GM21390 (cell line): ENCODE data around the gene NFATC2.

Source experiments
- ATAC-seq: cut with Tn5 transposase; IDR thresholded peaks from one replicate; pipeline ENCODE4 v1.9.1; 2021; ENCODE audit not compliant: unreplicated experiment

NFATC2 gene

DNA sequence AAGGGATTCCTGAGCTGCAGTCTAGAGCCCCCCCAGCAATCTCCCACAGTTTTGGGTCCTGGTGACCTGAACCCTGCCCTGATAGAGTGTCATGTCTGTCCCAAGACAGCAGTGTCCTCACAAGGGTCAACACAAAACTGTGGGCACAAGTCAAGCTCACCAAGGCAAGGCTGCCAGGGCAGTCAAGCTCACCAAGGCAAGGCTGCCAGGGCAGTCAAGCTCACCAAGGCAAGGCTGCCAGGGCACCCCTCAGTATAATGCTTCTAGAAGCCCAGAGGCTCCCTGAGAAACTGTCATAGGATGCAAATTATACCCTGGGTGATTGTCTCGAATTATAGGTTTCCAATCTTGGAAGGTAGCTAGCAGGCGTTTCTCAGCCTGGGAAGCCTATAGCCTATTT is 108.5 kb downstream of the NFATC2 start:
- ATAC-seq: no peak

DNA sequence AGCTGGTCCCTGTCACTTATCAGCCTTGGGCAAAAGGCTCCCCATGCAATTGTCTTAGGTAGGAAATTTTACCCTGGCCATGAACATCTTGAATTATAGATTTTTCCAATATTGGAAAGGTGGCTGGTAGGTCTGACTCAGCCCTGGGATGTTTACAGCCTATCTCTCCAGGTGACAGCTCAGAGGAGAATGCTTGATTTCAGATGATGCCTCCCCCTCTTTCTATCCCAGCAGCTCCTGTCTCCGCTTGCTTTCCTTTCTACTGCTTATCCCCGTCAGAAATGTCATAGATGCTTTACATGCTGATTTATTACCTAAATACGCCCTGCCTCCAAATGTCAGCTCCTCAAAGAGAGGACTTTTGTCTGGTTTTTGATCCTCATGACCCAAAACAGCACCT is 109.6 kb downstream of the NFATC2 start:
- no peak for ATAC-seq

DNA sequence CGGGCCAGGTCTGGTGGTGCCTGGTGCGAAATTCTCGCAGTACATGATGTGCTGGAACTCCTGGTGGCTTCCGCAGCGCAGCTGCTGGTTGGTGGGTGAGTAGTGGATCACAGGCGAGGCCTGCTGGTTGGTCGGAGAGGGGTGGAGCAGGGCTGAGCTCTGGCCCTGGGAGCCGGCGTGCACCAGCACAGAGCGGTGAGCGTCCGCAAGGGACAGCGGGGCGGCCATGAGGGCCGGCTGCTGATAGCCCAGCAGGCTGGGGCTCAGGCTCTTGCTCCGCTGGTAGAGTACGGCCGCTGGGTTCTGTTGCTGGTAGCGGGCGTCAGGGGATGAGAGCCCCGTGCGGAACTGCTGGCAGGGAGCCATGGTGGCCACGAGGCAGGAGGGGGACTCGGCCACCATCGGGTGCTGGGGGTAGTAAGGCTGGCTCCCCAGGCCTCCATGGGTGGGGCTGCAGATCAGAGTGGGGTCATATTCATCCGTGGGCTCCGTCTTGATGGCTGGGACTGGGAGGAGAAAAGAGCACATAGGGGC is 110.2 kb downstream of the NFATC2 start:
- ATAC-seq: no peak

DNA sequence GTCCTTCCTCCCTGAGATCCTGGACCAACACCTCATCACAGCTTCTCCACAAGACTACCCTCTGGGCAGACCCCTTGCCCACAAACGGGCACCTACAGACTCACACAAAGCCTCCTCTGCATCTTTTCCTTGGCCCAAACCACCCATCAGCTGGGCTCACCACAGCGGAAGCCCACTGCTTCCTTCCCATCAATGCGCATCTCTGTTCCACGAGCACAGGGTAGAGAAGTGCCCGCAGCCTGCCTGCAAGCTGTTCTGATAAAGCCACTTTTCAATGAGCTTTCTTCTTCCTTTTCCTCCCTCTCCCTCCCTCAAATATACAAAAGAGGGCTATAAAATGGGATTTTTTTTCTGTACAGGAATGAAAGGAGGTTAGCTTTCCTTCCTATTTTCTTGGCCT is 111.2 kb downstream of the NFATC2 start:
- no peak for ATAC-seq

DNA sequence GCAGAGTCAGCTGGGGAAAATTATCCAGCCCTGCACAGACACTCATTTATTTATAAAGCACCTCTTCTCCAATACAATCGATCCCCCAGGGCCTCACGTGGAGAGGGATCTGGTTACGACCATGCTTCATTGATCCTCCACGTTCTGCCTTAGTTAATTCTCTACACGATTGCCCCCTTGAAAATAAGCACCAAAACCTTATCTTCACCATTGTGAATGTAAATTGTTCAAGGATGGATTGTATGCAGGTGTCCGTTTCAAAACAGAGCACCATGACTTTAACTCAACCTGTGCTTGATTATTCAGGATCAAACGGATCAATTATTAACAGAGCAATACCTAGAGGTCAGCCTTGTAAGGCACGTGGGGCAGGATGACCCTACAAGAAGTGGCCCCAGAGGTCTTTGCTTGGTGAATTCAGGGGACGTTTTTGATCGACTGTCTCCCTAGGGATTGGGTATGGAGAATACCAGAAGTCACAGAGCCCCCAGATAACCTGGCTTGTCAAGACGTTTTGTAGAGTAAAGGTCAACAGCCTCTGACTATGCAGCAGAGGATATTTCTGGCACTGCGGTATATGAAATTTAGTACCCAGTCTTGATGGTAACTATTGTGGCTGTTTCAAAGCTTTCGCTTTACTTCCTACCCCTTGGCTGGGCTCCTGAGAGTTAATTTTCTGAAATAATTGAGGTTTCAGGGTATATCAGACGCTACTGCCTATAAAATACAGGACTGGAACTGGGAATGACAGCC is 112.1 kb downstream of the NFATC2 start:
- ATAC-seq: no peak

DNA sequence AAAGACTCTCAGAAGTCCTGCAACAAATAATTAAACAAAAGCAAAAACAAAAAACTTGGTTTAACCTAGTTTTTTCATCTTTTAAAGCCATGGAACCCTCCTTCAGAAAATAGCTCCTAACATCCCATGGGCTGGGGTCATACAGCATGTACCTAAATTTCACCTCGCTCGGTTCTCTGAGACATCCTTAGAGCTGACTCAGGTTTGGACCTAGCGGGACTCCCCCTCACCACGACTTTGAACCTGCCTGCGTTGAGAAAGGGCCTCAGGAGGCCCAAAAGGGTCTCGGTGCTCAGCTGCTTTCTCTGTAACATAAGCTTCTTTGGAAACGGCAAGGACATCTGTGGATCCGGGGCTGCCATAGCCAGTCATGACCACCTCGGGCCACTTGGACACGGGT is 112.8 kb downstream of the NFATC2 start:
- ATAC-seq: no peak

DNA sequence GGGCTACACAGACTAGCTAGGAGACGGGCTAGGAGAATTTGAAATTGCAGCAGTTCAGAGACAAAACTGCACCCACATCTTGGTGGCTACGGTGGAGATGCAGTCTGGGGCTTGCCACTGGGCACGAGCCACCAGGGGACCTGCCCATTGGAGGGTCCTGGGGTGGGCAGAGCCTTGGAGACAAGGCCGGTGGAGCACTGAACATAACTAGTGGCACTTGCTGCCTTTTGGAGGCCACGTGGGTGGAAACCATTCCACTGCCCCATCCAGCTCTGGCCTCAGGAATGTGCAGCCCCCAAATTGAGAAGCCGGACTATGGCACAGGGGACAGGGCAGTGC is 113.4 kb downstream of the NFATC2 start:
- no peak for ATAC-seq

DNA sequence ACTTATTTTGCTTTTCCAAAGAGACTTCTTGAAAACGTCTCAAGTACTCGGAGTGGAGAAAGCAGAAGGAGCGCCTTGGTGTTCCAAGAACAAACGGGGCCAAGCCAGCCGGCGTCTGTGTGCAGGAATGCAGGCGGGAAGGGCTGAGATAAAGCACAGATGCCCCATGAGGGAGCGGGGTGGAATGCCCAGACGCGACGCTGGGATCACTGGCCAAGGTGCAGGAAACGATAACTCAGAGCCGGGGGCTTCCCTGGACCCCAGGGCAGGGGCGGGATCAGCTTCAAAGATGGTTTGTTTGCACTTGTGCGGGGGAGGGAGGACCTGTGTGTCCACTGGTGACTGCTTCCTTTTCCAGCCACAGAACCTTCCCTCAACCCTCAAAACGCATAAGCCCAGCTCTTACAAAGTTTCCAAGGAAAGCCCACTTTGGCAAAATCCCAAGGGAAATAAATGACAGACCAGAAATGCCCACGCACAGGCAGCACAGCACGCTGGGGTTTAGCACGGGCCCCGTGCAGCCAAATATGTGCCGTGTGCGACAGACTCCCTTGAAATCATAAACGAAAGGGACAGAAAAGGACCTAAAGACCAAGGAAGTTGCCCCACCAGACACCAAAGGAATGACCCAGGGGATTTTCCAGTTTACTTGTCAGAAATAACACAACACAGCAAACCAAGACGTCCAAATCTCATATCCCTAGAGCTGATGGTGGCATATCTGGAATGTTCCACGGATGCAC is 113.9 kb downstream of the NFATC2 start:
- ATAC-seq: no peak

DNA sequence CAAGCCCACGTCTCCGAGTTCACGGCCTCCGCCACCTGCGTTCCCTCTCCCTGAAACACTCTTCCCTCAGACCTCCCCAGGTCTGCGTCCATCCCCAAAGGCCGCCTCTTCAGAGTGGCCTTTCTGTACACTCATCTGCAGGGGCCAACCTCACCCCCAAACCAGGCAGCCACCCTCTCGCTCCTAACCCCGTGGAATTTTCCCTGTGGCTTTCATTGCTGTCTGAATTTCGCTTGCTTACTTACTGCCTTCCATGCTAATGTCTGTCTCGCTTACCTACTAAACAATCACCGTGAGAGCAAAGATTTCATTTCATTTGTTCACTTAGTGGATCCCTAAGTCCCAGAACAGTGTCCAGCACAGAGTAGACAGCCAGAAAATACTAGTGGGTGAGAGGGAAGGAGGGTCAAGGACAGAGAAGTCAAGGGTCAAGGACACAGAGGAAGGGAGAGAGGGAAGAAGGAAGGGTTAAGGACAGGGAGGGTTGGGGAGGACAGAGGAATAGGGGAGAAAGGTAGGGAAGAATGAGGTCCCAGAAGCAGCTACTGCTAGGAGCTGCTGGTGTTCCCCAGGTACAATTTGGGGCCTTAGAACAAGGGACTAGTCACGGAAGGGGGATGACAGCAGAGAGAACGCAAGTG is 114.7 kb downstream of the NFATC2 start:
- no peak for ATAC-seq

DNA sequence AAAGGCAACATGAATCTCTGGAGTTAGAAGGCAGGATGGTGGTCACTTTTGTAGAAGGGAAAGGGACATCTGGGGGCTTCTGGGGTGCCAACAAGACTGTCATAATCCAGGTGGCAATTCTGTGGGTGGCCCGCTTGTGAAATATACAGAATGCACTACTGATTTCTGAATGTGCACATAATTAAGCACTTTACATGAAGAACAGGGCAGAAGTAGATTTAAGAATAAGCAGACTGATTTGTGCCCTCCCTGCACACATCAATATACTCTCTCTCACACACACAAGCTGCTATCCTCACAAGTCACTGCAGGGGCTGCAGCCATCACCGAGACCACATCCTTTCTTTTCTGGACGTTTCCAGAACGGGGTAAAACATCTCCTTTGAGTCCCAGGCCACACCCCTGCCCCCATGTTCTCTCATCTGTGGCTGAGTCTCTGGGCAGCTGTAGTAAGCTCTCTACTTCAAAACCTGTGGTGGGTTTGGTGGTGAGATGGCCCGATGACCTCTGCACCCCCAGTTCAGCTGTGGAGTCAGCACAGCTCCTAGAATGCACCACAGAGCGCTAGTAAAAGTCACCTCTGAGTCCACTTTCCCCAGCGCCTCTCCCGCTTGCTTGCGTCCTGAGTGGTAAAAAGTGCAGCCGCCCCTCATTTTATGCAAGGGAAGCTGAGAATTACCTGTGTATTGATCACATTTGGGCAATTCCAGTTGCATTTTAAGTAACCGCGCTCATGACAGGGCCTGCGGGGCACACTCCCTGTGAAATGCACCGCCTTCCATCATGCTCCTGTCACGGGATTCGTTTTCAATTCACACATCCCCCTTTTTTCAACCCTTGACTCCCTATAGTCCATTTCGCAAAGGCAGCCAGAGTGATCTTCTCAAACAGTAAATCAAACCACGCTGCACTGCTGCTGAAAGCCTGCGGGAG is 115.5 kb downstream of the NFATC2 start:
- no peak for ATAC-seq

DNA sequence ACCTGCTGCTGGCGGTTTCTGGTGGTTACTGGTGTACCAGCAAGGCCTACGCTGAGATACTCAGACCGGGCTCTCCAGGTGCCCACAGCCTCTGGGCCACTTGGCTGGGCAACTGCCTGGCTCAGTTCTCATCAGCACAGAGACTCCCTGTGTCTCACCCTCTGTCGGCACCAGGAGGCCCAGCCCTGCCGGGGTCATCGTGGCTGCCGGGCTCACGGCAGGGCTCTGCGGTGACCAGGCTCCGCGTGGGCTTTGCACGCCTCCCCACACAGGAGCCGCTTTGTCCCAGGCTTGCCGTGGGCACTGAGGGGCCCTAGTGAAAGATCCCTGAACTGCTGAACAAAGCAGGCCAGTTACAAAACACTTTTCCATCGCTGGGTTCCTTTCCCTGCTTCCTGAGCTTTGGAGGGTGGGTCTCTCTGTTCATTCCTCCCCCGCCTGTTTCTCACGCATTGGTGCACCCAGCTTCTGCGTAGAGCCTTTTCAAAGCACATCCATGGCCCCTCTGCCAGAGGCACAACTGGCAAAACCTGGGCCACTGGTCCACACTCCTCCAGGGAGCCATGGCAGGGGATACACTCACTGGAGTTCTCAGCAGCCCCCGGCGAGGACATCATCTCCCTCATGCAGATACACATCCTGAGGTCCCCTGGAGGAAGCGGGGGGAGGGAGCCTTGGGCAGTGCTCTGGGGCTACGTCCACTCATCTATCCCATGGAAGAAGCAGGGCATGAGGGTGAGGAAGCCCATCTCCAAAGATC is 117.0 kb downstream of the NFATC2 start:
- no peak for ATAC-seq

DNA sequence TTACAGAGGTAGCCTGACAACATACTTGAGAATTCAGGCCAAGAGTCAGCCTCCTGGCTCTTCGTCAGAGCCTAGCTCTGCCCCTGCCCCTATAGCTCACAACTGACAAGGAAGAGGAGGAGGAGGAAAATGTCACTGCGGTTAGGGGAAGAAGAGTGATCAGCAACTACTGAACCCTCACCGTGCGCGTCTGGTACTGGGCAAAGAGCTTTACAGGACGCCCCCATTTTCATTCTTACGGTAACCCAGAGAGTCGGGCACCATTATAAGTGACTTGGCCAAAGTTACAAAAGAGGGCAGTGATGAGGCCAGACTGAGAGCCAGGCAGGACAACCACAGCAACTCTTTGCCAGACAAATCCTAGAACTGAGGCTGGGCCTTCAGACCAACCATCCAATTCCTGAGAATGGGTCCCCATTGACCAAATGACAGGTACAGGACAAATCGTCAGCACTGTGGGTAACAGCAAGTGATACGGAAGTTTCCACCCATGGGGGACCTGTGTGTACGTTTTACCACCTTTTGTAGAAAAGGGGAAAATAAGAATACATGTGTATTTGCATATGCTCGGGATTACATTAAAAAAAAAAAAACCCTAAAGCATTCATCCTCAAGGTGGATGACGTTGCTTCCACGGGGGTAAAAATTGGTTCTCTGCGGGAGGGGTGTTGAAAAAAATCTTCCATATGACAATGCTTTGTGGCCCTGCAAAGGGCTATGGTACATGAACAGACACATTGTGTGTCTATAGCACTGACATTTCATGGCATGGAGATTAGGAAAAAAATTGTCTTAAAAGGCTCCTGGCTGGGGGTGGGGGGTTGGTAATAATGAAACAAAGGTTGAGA is 118.0 kb downstream of the NFATC2 start:
- no peak for ATAC-seq

DNA sequence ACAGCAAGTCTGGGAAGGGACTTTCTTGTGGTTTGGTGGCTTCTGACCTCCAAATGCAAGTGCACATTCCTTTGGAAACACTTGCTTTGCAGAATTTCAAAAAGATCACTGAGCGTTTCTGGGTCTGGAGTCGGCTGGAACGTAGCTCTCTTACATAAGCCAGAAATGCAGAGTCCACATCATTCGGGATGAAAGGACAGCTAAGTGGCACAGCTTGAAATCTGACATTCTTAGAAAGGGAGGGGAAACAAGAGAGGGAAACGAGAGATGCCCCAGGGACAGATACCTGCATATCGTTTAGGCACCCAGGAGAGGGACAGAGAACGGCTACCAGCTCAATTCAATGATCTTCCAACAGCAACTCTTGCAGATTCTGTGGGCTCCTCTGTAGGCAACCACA is 118.7 kb downstream of the NFATC2 start:
- no peak for ATAC-seq

DNA sequence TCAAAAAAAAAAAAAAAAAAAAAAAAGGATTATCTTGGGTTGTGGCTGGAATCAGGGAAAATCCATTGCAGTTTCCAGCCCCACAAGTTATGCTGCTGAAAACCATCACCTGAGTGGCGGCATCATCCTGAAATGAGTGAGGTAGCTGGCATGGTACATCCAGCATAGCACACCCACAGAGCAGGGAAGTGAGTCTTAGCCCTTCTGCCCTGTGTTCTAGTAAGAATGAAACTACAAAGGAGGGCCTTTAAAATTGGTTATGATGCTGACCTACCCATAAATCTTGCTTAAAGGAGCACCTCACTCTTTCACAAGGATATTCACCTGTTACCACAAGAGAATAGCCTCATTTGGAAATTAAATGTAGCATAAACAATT is 119.2 kb downstream of the NFATC2 start:
- no peak for ATAC-seq

DNA sequence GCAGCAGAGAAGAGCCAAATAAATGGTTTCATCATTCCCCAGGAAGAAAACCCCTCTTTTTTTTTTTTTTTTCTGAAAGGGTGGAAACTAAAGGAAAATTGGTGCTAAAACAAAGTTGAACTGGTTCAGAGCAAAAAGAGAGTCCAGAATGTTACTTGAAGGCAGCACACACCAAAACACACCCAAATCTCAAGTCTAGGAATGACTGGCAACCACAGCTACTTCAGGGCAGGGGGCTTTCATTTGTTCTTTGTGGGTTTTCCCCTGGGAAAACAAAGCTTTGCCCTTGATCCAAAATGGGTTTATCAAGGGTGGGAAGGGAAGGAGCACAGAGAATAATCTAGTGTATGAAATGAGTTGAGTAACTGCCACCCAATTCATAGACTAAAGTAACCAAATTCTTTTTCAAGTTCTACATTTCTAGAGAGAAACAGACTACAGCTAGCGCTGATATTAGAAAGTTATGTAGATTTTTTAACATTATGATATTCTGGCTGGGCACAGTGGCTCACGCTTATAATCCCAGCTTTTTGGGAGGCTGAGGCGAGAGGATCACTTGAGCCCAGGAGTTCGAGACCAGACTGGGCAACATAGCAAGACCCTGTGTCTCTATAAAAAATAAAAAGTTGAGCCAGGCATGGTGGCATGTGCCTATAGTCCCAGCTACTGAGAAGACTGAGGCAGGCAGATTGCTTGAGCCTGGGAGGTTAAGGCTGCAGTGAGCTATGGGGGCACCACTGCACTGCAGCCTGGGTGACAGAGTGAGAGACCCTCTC is 119.8 kb downstream of the NFATC2 start:
- no peak for ATAC-seq

DNA sequence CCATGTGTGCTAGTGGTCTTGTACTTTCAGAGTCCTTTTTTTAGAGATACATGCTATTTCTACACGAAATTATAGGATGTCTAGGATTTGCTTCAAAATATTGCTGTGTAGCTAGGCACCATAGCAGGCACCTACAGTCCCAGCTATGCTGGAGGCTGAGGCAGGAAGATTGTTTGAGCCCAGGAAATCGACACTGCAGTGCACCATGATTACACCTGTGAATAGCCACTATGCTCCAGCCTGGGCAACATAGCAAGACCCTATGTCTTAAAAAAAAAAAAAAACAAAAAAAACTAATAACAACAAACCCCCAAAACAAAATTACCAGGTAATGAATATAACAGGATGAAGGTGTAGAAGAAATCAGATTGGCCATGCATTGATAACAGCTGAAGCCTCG is 121.7 kb downstream of the NFATC2 start:
- no peak for ATAC-seq

DNA sequence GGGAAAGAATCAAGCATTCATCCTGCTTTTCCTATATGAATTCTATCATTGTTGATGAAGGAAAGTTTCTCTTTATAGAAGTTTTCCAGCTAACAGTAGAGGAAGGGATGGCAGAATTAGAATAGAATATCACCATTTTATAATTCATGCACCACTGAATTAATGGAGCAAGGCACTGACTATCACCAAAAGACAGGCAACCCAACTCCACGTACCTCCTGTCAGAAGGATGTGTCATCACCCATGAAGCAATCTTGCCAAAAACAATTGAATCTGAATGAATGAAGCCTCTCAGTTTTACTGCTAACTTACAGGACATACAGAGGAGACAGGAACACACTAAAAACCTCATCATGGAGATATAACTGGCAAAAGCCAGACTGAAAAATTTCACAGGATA is 122.4 kb downstream of the NFATC2 start:
- ATAC-seq: no peak

DNA sequence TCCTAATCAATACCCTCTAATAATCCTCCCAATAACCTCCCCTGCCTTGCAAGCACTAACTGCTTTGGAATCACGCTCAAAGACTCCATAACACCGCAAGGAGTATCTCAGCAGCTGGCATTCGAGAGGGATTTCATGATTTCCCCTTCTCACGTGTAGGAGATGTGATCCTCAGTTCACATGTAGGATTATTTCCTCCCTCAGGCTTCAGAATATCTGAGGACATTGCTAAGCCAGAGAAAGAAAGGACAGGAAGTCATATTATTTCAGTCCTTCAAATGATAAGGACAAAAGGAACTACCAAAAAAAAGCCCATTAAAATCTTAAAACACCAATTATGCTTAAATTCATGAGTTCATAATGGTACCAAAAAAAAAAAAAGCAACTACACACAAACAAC is 122.9 kb downstream of the NFATC2 start:
- no peak for ATAC-seq

DNA sequence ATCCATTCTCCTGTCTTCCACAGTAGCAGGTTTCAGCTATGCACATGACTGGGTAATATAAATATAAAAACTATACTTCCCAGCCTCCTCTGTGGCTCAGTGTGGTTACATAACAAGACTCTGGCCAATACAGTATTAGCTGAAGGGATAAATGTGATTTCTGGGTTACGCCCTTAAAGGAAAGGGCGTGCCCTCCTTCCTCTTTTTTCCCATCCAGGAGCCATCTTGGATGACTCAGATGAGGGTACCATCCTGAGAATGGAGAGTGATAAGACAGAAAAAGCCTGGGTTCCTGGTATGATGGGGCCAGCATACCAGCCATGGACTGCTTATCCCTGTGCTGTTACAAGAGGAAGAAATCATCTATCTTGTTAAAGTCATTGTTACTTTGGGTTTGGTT is 123.3 kb downstream of the NFATC2 start:
- no peak for ATAC-seq
